ENCODE measurements around the gene JAZF1. TPM values are rescaled to one million over a fixed set of nuclear protein-coding genes. Genes with fewer than 3 reads are reported as not detected.

Gene JAZF1
- total RNA-seq, 4 donors from 2014 or later: 27.8 to 36.5 (median 30.5) TPM

DNA sequence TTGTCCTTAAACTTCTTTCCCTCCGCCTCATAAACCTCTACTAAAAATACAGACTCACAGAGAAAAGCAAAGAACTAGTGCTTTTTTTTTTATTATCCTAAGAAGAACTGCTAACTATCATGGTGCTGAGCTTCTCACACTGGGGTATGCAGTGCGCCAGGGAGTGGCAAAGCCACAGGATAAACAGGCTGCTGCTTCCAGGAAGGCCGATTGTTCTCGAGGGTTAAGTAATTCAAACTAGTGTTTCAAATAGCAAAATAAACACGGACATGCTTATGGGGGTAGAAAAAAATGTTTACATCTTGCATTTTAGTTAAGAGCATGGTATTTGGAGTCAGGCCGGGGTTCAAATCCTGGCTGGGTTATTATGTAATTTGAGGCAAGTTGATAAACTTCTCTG, 283.6 kb downstream of the JAZF1 start:
- TF ChIP-seq, protein P1, sequence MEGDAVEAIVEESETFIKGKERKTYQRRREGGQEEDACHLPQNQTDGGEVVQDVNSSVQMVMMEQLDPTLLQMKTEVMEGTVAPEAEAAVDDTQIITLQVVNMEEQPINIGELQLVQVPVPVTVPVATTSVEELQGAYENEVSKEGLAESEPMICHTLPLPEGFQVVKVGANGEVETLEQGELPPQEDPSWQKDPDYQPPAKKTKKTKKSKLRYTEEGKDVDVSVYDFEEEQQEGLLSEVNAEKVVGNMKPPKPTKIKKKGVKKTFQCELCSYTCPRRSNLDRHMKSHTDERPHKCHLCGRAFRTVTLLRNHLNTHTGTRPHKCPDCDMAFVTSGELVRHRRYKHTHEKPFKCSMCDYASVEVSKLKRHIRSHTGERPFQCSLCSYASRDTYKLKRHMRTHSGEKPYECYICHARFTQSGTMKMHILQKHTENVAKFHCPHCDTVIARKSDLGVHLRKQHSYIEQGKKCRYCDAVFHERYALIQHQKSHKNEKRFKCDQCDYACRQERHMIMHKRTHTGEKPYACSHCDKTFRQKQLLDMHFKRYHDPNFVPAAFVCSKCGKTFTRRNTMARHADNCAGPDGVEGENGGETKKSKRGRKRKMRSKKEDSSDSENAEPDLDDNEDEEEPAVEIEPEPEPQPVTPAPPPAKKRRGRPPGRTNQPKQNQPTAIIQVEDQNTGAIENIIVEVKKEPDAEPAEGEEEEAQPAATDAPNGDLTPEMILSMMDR (IDR thresholded peaks at IDR 0.05): no peak
- TF ChIP-seq POLR2A (IDR thresholded peaks at IDR 0.05): no peak
- TF ChIP-seq EP300 (IDR thresholded peaks at IDR 0.05): no peak
- no peak for TF ChIP-seq POLR2AphosphoS5 (IDR thresholded peaks at IDR 0.05)
- Histone ChIP-seq H3K27ac (no peak overlapping the region), H3K36me3 (peaks cover 0 to 23% of the 10 kb centered on the region in 2 donors), H3K27me3 (no peaks in the 10 kb centered on the region), H3K4me3 (no peak overlapping the region), H3K4me1 (peaks cover 0 to 35% (median 0%) of the 10 kb centered on the region in 3 donors), H3K9me3 (no peaks in the 10 kb centered on the region)
- ATAC-seq: no peak
- 72 to 78% methylated on average over 6 of the region's 6 CpGs for WGBS, 2 donors (ENCODE audit: low coverage in 1 of 2)

DNA sequence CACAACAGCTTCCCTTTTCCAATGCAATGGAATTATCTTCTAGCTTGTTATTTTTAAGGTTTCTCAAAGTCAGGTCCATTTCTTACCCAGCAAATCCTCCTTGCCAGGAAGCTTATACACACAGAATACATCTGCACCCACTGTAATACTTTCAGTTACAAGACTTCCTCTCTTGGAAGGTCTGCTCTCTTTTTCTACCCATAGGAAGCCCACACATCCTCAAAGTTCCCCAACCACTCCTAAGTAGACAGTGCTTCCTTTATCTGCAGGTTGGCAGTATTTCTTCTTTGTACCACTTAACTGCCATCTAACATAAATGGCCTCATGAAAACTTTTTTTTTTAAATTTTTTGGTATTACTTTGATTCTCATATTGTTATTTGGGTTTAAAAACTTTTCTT, 285.0 kb downstream of the JAZF1 start:
- peaks cover 0 to 26% (median 0%) of the 10 kb centered on the region in 3 donors for H3K4me1 ChIP-seq
- no peaks in the 10 kb centered on the region for H3K9me3 ChIP-seq
- TF ChIP-seq POLR2A (IDR thresholded peaks at IDR 0.05) (no peak), POLR2AphosphoS5 (IDR thresholded peaks at IDR 0.05) (no peak), EP300 (IDR thresholded peaks at IDR 0.05) (no peak)
- TF ChIP-seq, protein P1 (IDR thresholded peaks at IDR 0.05): no peak
- no peak for ATAC-seq
- H3K27ac ChIP-seq: no peak overlapping the region
- H3K27me3 ChIP-seq: no peaks in the 10 kb centered on the region
- H3K4me3 ChIP-seq: no peak overlapping the region
- H3K36me3 ChIP-seq: peaks cover 0 to 23% of the 10 kb centered on the region in 2 donors

DNA sequence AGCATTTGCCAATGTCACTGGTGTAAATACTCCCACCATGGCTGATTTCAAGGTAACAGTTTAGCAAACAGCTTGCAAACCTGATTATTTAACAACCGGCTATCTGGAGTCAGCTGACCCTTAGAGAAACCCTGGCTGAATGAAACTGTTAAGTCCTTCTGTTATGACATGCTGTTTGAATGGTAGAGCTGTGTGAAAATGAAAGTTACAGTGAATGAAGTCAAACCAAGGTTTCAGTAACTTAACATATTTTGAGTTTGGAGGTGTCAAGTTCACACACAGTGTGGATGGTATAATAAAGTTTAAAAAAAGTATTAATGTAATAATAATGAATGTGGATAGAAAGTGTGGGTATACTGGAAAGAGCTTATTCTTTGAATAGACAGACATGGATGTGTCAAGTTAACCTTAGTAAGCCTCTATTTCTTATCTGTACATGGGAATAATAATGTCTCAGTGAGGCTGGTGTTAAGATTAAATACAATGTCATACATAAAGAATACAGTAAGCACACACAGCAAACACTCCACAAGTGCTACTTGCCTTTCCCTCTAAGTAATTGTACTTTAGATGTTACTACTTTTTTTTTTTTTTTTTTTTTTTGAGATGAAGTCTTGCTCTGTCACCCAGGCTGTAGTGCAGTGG, 290.3 kb downstream of the JAZF1 start:
- TF ChIP-seq EP300 (IDR thresholded peaks at IDR 0.05) (no peak), POLR2AphosphoS5 (IDR thresholded peaks at IDR 0.05) (no peak), POLR2A (IDR thresholded peaks at IDR 0.05) (no peak)
- TF ChIP-seq, protein P1 (IDR thresholded peaks at IDR 0.05): no peak
- WGBS, 2 donors (ENCODE audit: low coverage in 1 of 2): 20 to 75% methylated on average over 1 of the region's 1 CpG
- ATAC-seq: no peak

DNA sequence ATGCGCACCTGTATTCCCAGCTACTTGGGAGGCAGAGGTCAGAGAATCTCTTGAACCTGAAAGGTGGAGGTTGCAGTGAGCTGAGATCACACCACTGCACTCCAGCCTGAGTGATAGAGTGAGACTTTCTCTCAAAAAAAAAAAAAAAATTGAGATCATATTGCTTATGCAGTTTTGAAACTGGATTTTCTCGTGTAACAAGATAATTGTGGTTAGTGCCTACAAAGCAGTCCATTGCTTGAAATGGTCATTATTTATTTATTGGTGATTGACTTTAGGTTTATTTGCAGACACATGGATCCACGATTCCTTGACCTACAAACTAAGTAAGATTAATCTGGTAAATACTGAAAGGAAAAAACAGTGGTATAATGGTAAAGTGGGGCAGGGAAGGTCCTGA, 290.8 kb downstream of the JAZF1 start:
- H3K27me3 ChIP-seq: no peaks in the 10 kb centered on the region

More for the DNA sequence above, 290.3 kb downstream of the JAZF1 start:
- Histone ChIP-seq H3K4me3 (no peak overlapping the region), H3K27me3 (no peaks in the 10 kb centered on the region), H3K9me3 (no peaks in the 10 kb centered on the region), H3K36me3 (peaks cover 0 to 23% of the 10 kb centered on the region in 2 donors), H3K4me1 (peaks cover 0 to 7% (median 0%) of the 10 kb centered on the region in 3 donors), H3K27ac (no peak overlapping the region)

More for the DNA sequence above, 290.8 kb downstream of the JAZF1 start:
- Histone ChIP-seq H3K4me1 (peaks cover 0 to 7% (median 0%) of the 10 kb centered on the region in 3 donors), H3K9me3 (no peaks in the 10 kb centered on the region), H3K4me3 (no peak overlapping the region), H3K27ac (no peak overlapping the region), H3K36me3 (peaks cover 0 to 20% of the 10 kb centered on the region in 2 donors)
- no peak for TF ChIP-seq EP300 (IDR thresholded peaks at IDR 0.05)
- TF ChIP-seq POLR2AphosphoS5 (IDR thresholded peaks at IDR 0.05): no peak
- TF ChIP-seq, protein P1 (IDR thresholded peaks at IDR 0.05): no peak
- TF ChIP-seq POLR2A (IDR thresholded peaks at IDR 0.05): no peak
- ATAC-seq: no peak
- WGBS, 2 donors (ENCODE audit: low coverage in 1 of 2): 100% methylated on average over 1 to 3 of the region's 3 CpGs

Data from gastroesophageal sphincter (tissue), 4 donors.